Testis (tissue), 3 donors: ENCODE measurements around the gene KIF1B. TPM values are rescaled to one million over a fixed set of nuclear protein-coding genes. Genes with fewer than 3 reads are reported as not detected.

Experiments used
- DNase-seq: peaks from one replicate; pipeline ENCODE4 v3.0.0-alpha.2; 2019
- H3K27ac ChIP-seq, 2 donors: fragments of 200-600 bp; sonication (generic); one replicate each; pipeline ENCODE4 v1.5.1; 2019
- H3K27me3 ChIP-seq: fragments of 200-600 bp; sonication (generic); one replicate; pipeline ENCODE4 v1.5.1; 2019
- H3K36me3 ChIP-seq: fragments of 200-600 bp; sonication (generic); one replicate; pipeline ENCODE4 v1.5.1; 2017; ENCODE audit warnings: low read depth; ENCODE audit errors: missing control alignments
- H3K4me1 ChIP-seq: fragments of 200-600 bp; sonication (generic); one replicate; pipeline ENCODE4 v1.5.1; 2019
- H3K4me3 ChIP-seq, 2 donors: fragments of 200-600 bp; sonication (generic); one replicate each; pipeline ENCODE4 v1.5.1; 2017 to 2019
- H3K9me3 ChIP-seq: fragments of 200-600 bp; sonication (generic); one replicate; pipeline ENCODE4 v1.5.1; 2017
- POLR2A ChIP-seq: fragments of 450-650 bp; IDR thresholded peaks from one replicate; pipeline ENCODE4 v1.6.1; 2017; ENCODE audit warnings: antibody characterized with exemption, mild to moderate bottlenecking, moderate library complexity
- WGBS, 2 donors: methylation state at CpG; one replicate each; pipeline ENCODE4 v1.1.5; 2018; 5-methylcytosine and 5-hydroxymethylcytosine counted together
- intact Hi-C: fragments of 100-400 bp; cut with DNase I; formaldehyde crosslinking; loops from one replicate; pipeline ENCODE4 v1.15.1; 2023; ENCODE audit warnings: low total_unique reads
- polyA plus RNA-seq: library from polyadenylated mRNA; stranded (reverse); fragments of 350-450 nt; fragmentation: Illumina TruSeq; extraction: RNeasy Lipid Tissue Mini Kit (QIAGEN cat#74804); gene quantifications from one replicate; pipeline ENCODE4 v1.2.3, GENCODE V29; 2014; ENCODE audit warnings: low read depth, low replicate concordance; ENCODE audit not compliant: insufficient read depth
- total RNA-seq, 2 donors: library from RNA; depleted of rRNA; stranded (reverse); fragments of >200 nt; gene quantifications; one replicate each; pipeline ENCODE4 v1.2.3, GENCODE V29; 2016
- TF ChIP-seq, protein P1 (sequence below), 3 experiments: fragments of 450-650 bp in 2 of 3; fragments of 200-600 bp in 1 of 3; sonication (generic) in 1 of 3; IDR thresholded peaks; one replicate each; pipeline ENCODE4 v1.5.1; 2016 to 2019; ENCODE audit warnings: antibody characterized with exemption in 3 of 3, mild to moderate bottlenecking in 2 of 3, moderate library complexity in 1 of 3

The KIF1B gene
- total and polyA plus RNA-seq, 3 donors from 2014 or later: 64.5 to 119 (median 71.2) TPM

DNA sequence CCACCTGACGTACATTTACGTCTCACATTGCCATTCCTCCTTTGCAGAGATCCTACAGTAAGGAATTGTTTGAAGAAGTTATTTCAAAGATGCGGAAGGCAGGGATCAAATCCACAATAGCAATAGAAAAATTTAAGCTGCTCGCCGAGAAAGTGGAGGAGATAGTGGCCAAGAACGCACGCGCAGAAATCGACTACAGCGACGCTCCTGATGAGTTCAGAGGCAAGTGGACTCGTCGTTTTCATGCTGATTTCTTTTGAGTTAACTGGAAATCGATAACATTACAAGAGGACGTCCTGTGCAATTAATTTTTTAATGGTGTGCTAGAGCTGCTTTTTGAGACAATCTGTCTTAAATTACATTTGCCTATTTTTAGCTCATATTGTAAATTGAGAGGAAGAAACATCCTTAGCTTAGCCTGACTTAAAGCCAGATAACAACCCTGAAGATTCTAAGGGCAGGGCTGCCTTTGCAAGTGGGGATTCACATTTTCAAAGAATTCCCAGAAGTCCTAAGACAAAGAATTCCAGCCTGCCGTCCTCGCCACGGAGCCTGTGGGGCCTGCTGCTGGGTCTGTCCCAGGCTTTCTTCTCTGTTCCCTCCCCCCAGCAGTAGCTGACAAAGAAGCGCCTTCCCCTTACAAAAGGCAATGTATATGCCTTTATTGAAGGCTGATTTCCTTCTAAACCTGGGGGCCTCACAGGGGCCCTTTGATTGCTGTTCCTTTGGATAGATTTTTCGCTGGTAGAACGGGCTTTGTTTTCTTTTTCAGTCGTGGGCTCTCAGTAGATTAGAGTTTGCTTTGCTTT, 31.6 kb upstream of the KIF1B start:
- TF ChIP-seq, protein P1, sequence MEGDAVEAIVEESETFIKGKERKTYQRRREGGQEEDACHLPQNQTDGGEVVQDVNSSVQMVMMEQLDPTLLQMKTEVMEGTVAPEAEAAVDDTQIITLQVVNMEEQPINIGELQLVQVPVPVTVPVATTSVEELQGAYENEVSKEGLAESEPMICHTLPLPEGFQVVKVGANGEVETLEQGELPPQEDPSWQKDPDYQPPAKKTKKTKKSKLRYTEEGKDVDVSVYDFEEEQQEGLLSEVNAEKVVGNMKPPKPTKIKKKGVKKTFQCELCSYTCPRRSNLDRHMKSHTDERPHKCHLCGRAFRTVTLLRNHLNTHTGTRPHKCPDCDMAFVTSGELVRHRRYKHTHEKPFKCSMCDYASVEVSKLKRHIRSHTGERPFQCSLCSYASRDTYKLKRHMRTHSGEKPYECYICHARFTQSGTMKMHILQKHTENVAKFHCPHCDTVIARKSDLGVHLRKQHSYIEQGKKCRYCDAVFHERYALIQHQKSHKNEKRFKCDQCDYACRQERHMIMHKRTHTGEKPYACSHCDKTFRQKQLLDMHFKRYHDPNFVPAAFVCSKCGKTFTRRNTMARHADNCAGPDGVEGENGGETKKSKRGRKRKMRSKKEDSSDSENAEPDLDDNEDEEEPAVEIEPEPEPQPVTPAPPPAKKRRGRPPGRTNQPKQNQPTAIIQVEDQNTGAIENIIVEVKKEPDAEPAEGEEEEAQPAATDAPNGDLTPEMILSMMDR (IDR thresholded peaks at IDR 0.05): no peak
- no peak for TF ChIP-seq POLR2A
- no peak for DNase-seq
- Histone ChIP-seq H3K27ac (no peak overlapping the region), H3K4me3 (no peak overlapping the region), H3K36me3 (no peaks in the 10 kb centered on the region), H3K4me1 (no peaks in the 10 kb centered on the region), H3K27me3 (no peaks in the 10 kb centered on the region), H3K9me3 (no peaks in the 10 kb centered on the region)
- WGBS, 2 donors: 72 to 76% methylated on average over 22 of the region's 22 CpGs
- intact Hi-C loops: no loop called here

DNA sequence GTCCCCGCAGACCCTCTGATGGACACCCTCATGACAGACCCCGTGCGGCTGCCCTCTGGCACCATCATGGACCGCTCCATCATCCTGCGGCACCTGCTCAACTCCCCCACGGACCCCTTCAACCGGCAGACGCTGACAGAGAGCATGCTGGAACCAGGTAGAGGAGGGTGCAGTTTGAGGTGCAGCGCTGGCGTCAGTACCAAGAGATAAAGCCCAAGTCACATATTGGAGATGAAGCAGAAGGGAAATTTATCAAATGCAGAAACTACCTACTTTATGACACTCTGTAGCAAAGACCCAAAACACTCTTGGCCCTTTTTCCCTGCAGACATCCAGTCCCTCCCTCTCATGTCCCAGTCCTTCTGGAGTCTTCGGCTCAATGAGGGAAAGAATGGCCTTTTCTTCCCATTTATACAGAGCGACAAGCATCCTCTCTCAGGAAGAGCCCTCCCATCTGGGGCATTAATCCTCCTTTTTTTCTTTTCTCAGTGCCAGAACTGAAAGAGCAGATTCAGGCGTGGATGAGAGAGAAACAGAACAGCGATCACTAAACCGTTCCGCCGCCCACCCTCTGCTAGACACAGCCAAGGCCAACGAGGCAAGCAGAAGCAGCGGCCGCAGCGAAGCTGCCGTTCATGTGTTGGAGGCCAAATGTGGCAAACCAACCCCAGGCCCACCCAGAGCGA, 30.8 kb upstream of the KIF1B start:
- intact Hi-C loops: no loop called here
- WGBS, 2 donors: 68 to 72% methylated on average over 23 of the region's 23 CpGs
- Histone ChIP-seq H3K36me3 (no peaks in the 10 kb centered on the region), H3K9me3 (no peaks in the 10 kb centered on the region), H3K4me1 (no peaks in the 10 kb centered on the region), H3K27me3 (no peaks in the 10 kb centered on the region), H3K27ac (no peak overlapping the region), H3K4me3 (no peak overlapping the region)
- TF ChIP-seq, protein P1 (IDR thresholded peaks at IDR 0.05): no peak
- TF ChIP-seq POLR2A: no peak
- DNase-seq: no peak

DNA sequence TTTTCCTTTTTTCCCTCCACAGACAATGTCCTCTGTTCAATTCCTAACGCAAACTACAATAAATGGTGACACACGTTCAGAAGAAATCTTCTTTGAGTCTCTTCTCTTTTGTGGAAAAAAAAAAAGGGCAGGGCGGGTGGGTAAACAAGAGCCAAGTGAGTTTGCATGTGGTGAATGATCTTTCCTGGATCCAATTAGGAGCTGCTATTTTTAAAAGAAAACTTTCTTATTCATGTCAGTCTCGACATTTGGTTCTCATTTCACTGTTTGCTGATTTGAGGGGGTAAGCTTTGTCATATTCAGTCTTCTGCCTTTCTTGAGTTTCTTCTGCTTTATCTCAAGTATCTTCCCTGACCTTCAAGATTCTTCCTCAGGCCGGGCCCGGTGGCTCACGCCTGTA, 29.2 kb upstream of the KIF1B start:
- H3K36me3 ChIP-seq: no peaks in the 10 kb centered on the region
- intact Hi-C loops: no loop called here
- no peak for DNase-seq
- no peak overlapping the region for H3K4me3 ChIP-seq
- no peaks in the 10 kb centered on the region for H3K4me1 ChIP-seq
- H3K27me3 ChIP-seq: no peaks in the 10 kb centered on the region
- TF ChIP-seq POLR2A: no peak
- TF ChIP-seq, protein P1 (IDR thresholded peaks at IDR 0.05): no peak
- 80 to 81% methylated on average over 7 of the region's 7 CpGs for WGBS, 2 donors
- H3K27ac ChIP-seq: no peak overlapping the region
- no peaks in the 10 kb centered on the region for H3K9me3 ChIP-seq

DNA sequence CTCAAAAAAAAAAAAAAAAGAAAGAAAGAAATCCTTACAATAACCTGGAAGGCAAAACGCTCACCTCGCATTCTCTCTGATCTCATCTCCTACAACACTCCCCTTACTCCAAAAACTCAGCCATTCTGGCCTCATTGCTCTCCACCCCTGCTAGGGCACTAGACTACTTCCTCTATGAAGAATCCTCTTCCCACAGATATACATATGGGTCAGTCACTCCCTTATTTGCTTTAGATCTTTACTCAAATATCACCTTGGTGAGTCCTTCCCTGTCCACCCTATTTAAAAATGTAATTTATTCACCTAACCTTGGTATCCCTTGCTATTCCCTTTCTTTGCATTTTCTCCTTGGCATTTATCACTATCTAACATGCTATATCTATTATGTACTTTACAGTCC, 24.6 kb upstream of the KIF1B start:
- no peaks in the 10 kb centered on the region for H3K36me3 ChIP-seq
- no peaks in the 10 kb centered on the region for H3K4me1 ChIP-seq
- intact Hi-C loops: no loop called here
- no peaks in the 10 kb centered on the region for H3K9me3 ChIP-seq
- no peak overlapping the region for H3K4me3 ChIP-seq
- TF ChIP-seq, protein P1 (IDR thresholded peaks at IDR 0.05): no peak
- no peak for TF ChIP-seq POLR2A
- WGBS, 2 donors: 90 to 97% methylated on average over 2 of the region's 2 CpGs
- H3K27me3 ChIP-seq: no peaks in the 10 kb centered on the region
- no peak overlapping the region for H3K27ac ChIP-seq
- no peak for DNase-seq
